K562 (cell line): Measurements from ENCODE around the gene SYNE1. TPM values are rescaled to one million over a fixed set of nuclear protein-coding genes. Genes with fewer than 3 reads are reported as not detected.

Experiments used
- ATAC-seq: fragments of 200-7000 bp; cut with Tn5 transposase; 3 replicates; pipeline ENCODE4 v1.9.1; 2020; ENCODE audit warnings: moderate library complexity
- BruUV-seq: library from RNA; stranded (reverse); fragments of 400-500 nt; replicated peaks from 2 replicates; lab custom pipeline; 2021; lab: Mats Ljungman, UMichigan
- CTCF ChIA-PET: fragments of 300-600 bp; formaldehyde crosslinking; extraction: SDS; loops from one replicate; lab custom pipeline; 2021; ENCODE audit warnings: low intra/inter-chr PET ratio; lab: Yijun Ruan, JAX
- POLR2A ChIA-PET: fragments of 300-600, 350-650 bp; sonication (Branson Sonifier 250); formaldehyde crosslinking; extraction: SDS; loops from one replicate; lab custom pipeline; 2021; ENCODE audit warnings: antibody characterized with exemption, inconsistent platforms; lab: Yijun Ruan, JAX
- DNase-seq, 4 experiments: peaks; one replicate each; pipeline versions ENCODE4 v3.0.0 to v3.0.0-alpha.2; 2011 to 2018; ENCODE audit warnings: low spot score in 3 of 4, mixed read lengths in 3 of 4; ENCODE audit errors: extremely low read depth in 1 of 4
- FAIRE-seq: peaks from 2 replicates; lab custom pipeline; 2011; peaks lifted over from hg19 to GRCh38; lab: Jason Lieb, UNC
- H2AFZ ChIP-seq: 2 replicates; pipeline ENCODE4 v1.6.0; 2011; ENCODE audit warnings: low read depth, low read length, control low read depth, inconsistent platforms
- H3K27ac ChIP-seq: fragments of 200-600 bp; 3 replicates; pipeline ENCODE4 v1.8.0; 2011; ENCODE audit warnings: low read depth, mild to moderate bottlenecking, control low read depth, inconsistent platforms, low read length, moderate library complexity, mixed read lengths; ENCODE audit errors: extremely low read depth
- H3K27me3 ChIP-seq, 2 experiments: fragments of 300-600 bp in 1 of 2; 2 replicates in 1 of 2; 3 replicates in 1 of 2; pipeline versions ENCODE4 v1.6.0 to v1.8.0; 2011; ENCODE audit warnings: inconsistent platforms in 2 of 2, low read length in 2 of 2, mild to moderate bottlenecking in 1 of 2, mixed read lengths in 1 of 2, moderate library complexity in 1 of 2; ENCODE audit not compliant: control insufficient read depth in 2 of 2, insufficient read depth in 2 of 2
- H3K36me3 ChIP-seq: fragments of 300-600 bp; 3 replicates; pipeline ENCODE4 v1.8.0; 2011; ENCODE audit warnings: mild to moderate bottlenecking, low read length, inconsistent platforms; ENCODE audit not compliant: control insufficient read depth, insufficient read depth
- H3K4me1 ChIP-seq, 2 experiments: fragments of 200-600 bp in 1 of 2; replicated peaks in 1 of 2; 2 replicates in 1 of 2; 3 replicates in 1 of 2; pipeline versions ENCODE4 v1.5.1 to v1.8.0; 2011; ENCODE audit warnings: inconsistent platforms in 2 of 2, low read length in 2 of 2, mild to moderate bottlenecking in 1 of 2, mixed read lengths in 1 of 2, moderate library complexity in 1 of 2; ENCODE audit not compliant: control insufficient read depth in 2 of 2, insufficient read depth in 2 of 2
- H3K4me2 ChIP-seq: 2 replicates; pipeline ENCODE4 v1.6.1; 2011; ENCODE audit warnings: low read length, control low read depth, inconsistent platforms, mixed read lengths; ENCODE audit not compliant: insufficient read depth
- H3K4me3 ChIP-seq: fragments of 200-600 bp; sonication (generic), shearing (Covaris generic); 2 replicates; pipeline ENCODE4 v1.5.1; 2016; ENCODE audit warnings: control low read depth, inconsistent platforms
- H3K79me2 ChIP-seq: fragments of 200-600 bp; 3 replicates; pipeline ENCODE4 v1.8.0; 2011; ENCODE audit warnings: low read length, inconsistent platforms; ENCODE audit not compliant: control insufficient read depth, insufficient read depth
- H3K9ac ChIP-seq, 2 experiments: 2 replicates each; pipeline versions ENCODE4 v1.6.0 to v1.6.1; 2011; ENCODE audit warnings: low read depth in 2 of 2, low read length in 2 of 2, control low read depth in 1 of 2, inconsistent platforms in 1 of 2, mild to moderate bottlenecking in 1 of 2, mixed read lengths in 1 of 2; ENCODE audit not compliant: insufficient read depth in 1 of 2
- H3K9me1 ChIP-seq: one replicate; pipeline ENCODE4 v1.6.0; 2011; ENCODE audit warnings: inconsistent platforms, mild to moderate bottlenecking, low read length, moderate library complexity; ENCODE audit not compliant: control insufficient read depth, insufficient read depth
- H3K9me3 ChIP-seq: replicated peaks from 2 replicates; pipeline ENCODE4 v1.5.1; 2011; ENCODE audit warnings: low read depth, low read length, inconsistent platforms; ENCODE audit not compliant: control insufficient read depth, insufficient read depth
- H4K20me1 ChIP-seq: replicated peaks from 2 replicates; pipeline ENCODE4 v1.6.1; 2011; ENCODE audit warnings: low read length, inconsistent platforms, mixed read lengths; ENCODE audit not compliant: control insufficient read depth, insufficient read depth
- CBFA2T2 ChIP-seq: fragments of 450-650 bp; conservative IDR thresholded peaks from 2 replicates; pipeline ENCODE4 v1.6.1; 2017; ENCODE audit warnings: mild to moderate bottlenecking
- ETV1 ChIP-seq: fragments of 450-650 bp; conservative IDR thresholded peaks from 2 replicates; pipeline ENCODE4 v1.6.1; 2016; ENCODE audit warnings: missing genetic modification characterization, control low read depth, low read depth, missing compliant biosample characterization
- NFIX ChIP-seq: fragments of 250-450 bp; sonication (Bioruptor Pico); IDR thresholded peaks from 2 replicates; pipeline ENCODE4 v1.4.0; 2020; ENCODE audit warnings: low read depth, mild to moderate bottlenecking, moderate library complexity
- RUNX1 ChIP-seq: sonication (generic); IDR thresholded peaks from 2 replicates; pipeline ENCODE4 v1.6.1; 2016; ENCODE audit warnings: antibody characterized with exemption, low read depth
- VEZF1 ChIP-seq: fragments of 200-800 bp; sonication (Bioruptor generic); IDR thresholded peaks from 2 replicates; pipeline ENCODE4 v1.6.1; 2017; ENCODE audit warnings: missing genetic modification characterization, missing compliant biosample characterization
- ZNF766 ChIP-seq: fragments of 200-800 bp; sonication (Bioruptor generic); conservative IDR thresholded peaks from 2 replicates; pipeline ENCODE4 v1.6.1; 2016; ENCODE audit warnings: missing genetic modification characterization, missing compliant biosample characterization
- WGBS: fragments of 100-300 bp; shearing (Covaris generic); methylation state at CpG from one replicate; pipeline ENCODE4 v1.1.6; 2016; ENCODE audit warnings: low coverage, mixed read lengths; ENCODE audit not compliant: insufficient coverage; ENCODE audit errors: missing lambda C conversion rate; 5-methylcytosine and 5-hydroxymethylcytosine counted together
- in situ Hi-C: fragments of 300-500 bp; cut with MboI; formaldehyde crosslinking; loops from 4 replicates; pipeline ENCODE4 v1.15.0; 2018; ENCODE audit warnings: inconsistent platforms, mixed read lengths
- intact Hi-C: fragments of 100-400 bp; cut with micrococcal nuclease; formaldehyde crosslinking; loops from 2 replicates; pipeline ENCODE4 v1.14.2; 2022
- polyA plus RNA-seq, 8 experiments: library from polyadenylated mRNA; depleted of rRNA in 4 of 8; stranded (reverse) in 5 of 8; unstranded in 3 of 8; fragments of >200 nt; fragmentation: Nextera tagmentation in 2 of 8; fragmentation: Illumina TruSeq in 1 of 8; extraction: Ambion mirVana in 2 of 8; extraction: Trizol in 1 of 8; gene quantifications; 2 replicates each; pipeline versions ENCODE4 v1.2.1 to v1.2.3, GENCODE V29; 2011 to 2014; ENCODE audit warnings: inconsistent platforms in 1 of 8, missing spikeins in 1 of 8
- total RNA-seq, 7 experiments: library from RNA; depleted of rRNA in 6 of 7; stranded (reverse); fragments of >200 nt in 6 of 7; fragmentation: Illumina TruSeq in 2 of 7; extraction: Trizol in 2 of 7; gene quantifications; 2 replicates each; pipeline versions ENCODE4 v1.2.1 to v1.2.3, GENCODE V29; 2011 to 2021; ENCODE audit warnings: low replicate concordance in 1 of 7

The SYNE1 gene
- total and polyA plus RNA-seq, 9 of the 15 experiments (the other 6 are each of a cell fraction or from before 2014, with no cell fraction given), result under 0.01 to 0.42 (median 0.08) TPM; not detected in 1

GRCh38 chr6:152540381-152540780 lies 96.8 kb downstream of the SYNE1 start:
- TF ChIP-seq RUNX1 (no peak), ZNF766 (no peak), CBFA2T2 (no peak), ETV1 (tag) (no peak), VEZF1 (CRISPR knock-in tag) (no peak), NFIX (no peak)
- no peaks in the 10 kb centered on the region for H4K20me1 ChIP-seq
- H3K4me3 ChIP-seq, result no peak overlapping the region
- H3K9me3 ChIP-seq, result peaks cover 1% of the 10 kb centered on the region; the same call in 1 of the 2 replicates
- DNase-seq (no peak), ATAC-seq (no peak), FAIRE-seq (no peak)
- intact Hi-C loops, result no loop called here
- no peaks in the 10 kb centered on the region for H3K9me1 ChIP-seq
- CTCF ChIA-PET, result no interaction called here
- BruUV-seq, result no TSS peak
- H3K79me2 ChIP-seq, result no peaks in the 10 kb centered on the region
- H3K4me2 ChIP-seq, result no peak overlapping the region
- in situ Hi-C loops, result no loop called here
- H3K9ac ChIP-seq, result no peak overlapping the region
- 0% methylated on average over 2 of the region's 2 CpGs for WGBS
- POLR2A ChIA-PET, result no interaction called here
- no peak overlapping the region for H2AFZ ChIP-seq
- H3K4me1 ChIP-seq, result no peaks in the 10 kb centered on the region
- H3K27me3 ChIP-seq, result no peaks in the 10 kb centered on the region
- no peak overlapping the region for H3K27ac ChIP-seq
- no peaks in the 10 kb centered on the region for H3K36me3 ChIP-seq
